K562 treated with DMSO at 1 percent for 24 hours (cell line): Measurements from ENCODE around the gene DDX10. TPM values are rescaled to one million over a fixed set of nuclear protein-coding genes. Genes with fewer than 3 reads are reported as not detected.

Source experiments
- total RNA-seq: library from RNA; unstranded; fragments of 300-600 nt; gene quantifications from 2 replicates; pipeline ENCODE4 v1.2.3, GENCODE V29; 2022; ENCODE audit warnings: low read depth; ENCODE audit not compliant: insufficient read depth

The DDX10 gene
- 16.4 and 23.8 TPM in 2 replicates for total RNA-seq

DNA sequence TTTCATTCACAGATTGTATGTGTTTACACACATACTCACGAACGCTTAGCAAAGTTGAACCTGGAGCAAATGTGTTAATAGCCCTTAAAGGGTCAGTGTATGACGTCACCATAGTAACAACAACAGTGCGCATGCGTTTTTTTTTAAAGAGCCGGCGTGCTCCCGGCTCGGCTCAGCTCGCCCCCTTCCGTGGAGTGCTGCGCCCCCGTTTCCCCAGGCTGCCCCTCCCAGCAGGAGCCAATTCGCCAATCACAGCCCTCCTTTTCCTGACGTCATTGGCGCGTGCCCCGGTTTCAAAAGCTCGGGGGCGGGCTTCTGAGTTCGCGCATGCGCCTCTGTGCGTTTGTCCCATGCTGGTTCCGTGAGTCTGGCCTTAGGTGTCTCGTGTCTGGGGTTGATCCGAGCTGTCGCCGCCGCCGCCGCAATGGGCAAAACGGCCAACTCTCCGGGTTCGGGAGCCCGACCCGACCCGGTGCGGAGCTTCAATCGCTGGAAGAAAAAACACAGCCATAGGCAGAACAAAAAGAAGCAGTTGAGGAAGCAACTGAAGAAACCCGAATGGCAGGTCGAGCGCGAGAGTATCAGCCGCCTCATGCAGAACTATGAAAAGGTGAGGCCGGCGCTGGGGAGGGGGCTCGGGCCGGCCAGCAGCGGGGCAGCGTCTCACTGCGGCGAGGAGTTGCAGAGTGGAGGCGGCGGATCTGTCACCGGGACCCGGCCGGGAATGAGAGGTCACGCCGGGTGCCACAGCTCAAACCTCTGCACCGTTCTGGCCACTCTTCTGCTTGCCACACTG, at the start of gene DDX10:
Gene DDX10, plus strand, starts transcription at position 340 of the 796 bp plus-strand sequence. Its CDS starts 85 bp downstream, at position 425.

Other genes with a start within 250 kb of the DDX10 start
- gene C11orf65, start 197.5 kb upstream of the DDX10 start, total RNA-seq = 1.1 TPM in 1 of 2 replicates, not detected in the other
- gene POGLUT3, start 166.7 kb upstream of the DDX10 start, total RNA-seq = 12.5 and 12.9 TPM in 2 replicates
- gene EXPH5, start 71.3 kb upstream of the DDX10 start, total RNA-seq = 1.1 TPM in 2 replicates